Bronchial epithelial cell (primary cell): ENCODE results near the gene RBFOX2. TPM values are rescaled to one million over a fixed set of nuclear protein-coding genes. Genes with fewer than 3 reads are reported as not detected.

Source experiments
- DNase-seq: peaks from one replicate; pipeline ENCODE4 v3.0.0-alpha.2; 2010; ENCODE audit warnings: low read depth
- FAIRE-seq: peaks from 2 replicates; lab custom pipeline; 2011; peaks lifted over from hg19 to GRCh38; lab: Jason Lieb, UNC
- H3K27me3 ChIP-seq: 2 replicates; pipeline ENCODE4 v1.5.1; 2011; ENCODE audit warnings: low read length; ENCODE audit not compliant: control insufficient read depth, insufficient read depth
- H3K36me3 ChIP-seq: 2 replicates; pipeline ENCODE4 v1.5.1; 2011; ENCODE audit warnings: low read length; ENCODE audit not compliant: control insufficient read depth, insufficient read depth
- H3K4me3 ChIP-seq: 2 replicates; pipeline ENCODE4 v1.5.1; 2011; ENCODE audit warnings: mild to moderate bottlenecking, low read depth, low read length, control low read depth
- total RNA-seq: library from RNA; depleted of rRNA; stranded (reverse); fragments of >200 nt; gene quantifications from 2 replicates; pipeline ENCODE4 v1.2.1, GENCODE V29; 2014
- TF ChIP-seq, protein P1 (sequence below): IDR thresholded peaks from 2 replicates; pipeline ENCODE4 v1.5.1; 2011; ENCODE audit warnings: mild to moderate bottlenecking, moderate library complexity, low read length, control low read depth, inconsistent platforms; ENCODE audit not compliant: insufficient read depth, severe bottlenecking

Gene RBFOX2
- total RNA-seq, 1 donor from 2014 or later, result 69.5 TPM

GRCh38 chr22:35728639-35729308, 299.9 kb downstream of the RBFOX2 start:
- H3K36me3 ChIP-seq, result no peaks in the 10 kb centered on the region
- TF ChIP-seq, protein P1, sequence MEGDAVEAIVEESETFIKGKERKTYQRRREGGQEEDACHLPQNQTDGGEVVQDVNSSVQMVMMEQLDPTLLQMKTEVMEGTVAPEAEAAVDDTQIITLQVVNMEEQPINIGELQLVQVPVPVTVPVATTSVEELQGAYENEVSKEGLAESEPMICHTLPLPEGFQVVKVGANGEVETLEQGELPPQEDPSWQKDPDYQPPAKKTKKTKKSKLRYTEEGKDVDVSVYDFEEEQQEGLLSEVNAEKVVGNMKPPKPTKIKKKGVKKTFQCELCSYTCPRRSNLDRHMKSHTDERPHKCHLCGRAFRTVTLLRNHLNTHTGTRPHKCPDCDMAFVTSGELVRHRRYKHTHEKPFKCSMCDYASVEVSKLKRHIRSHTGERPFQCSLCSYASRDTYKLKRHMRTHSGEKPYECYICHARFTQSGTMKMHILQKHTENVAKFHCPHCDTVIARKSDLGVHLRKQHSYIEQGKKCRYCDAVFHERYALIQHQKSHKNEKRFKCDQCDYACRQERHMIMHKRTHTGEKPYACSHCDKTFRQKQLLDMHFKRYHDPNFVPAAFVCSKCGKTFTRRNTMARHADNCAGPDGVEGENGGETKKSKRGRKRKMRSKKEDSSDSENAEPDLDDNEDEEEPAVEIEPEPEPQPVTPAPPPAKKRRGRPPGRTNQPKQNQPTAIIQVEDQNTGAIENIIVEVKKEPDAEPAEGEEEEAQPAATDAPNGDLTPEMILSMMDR, result no peak
- DNase-seq, result peak; percentile 41
- H3K27me3 ChIP-seq, result no peaks in the 10 kb centered on the region
- H3K4me3 ChIP-seq, result no peak overlapping the region
- FAIRE-seq, result no peak

DNA sequence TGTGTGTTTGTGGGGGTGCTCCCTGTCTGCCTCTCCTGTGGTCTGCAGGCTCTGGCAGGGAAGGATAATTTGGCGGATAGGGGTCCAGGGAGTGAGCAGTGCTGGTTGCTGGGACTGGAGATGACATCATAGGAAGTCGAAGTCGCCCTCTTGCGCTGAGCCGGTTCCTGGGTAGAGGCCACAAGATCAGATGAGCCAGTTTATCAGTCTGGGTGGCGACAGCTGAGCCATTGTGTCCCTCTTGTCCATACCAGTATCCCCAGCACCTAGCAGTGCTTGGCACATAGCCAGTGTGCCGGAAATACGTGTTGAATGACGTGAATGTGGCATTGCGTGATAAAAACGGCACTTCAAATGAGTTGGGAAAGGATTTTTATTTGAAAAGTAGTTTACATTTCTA, 301.2 kb downstream of the RBFOX2 start:
- no peak overlapping the region for H3K4me3 ChIP-seq
- DNase-seq (no peak), FAIRE-seq (no peak)
- no peaks in the 10 kb centered on the region for H3K36me3 ChIP-seq
- TF ChIP-seq, protein P1, result no peak
- no peaks in the 10 kb centered on the region for H3K27me3 ChIP-seq

DNA sequence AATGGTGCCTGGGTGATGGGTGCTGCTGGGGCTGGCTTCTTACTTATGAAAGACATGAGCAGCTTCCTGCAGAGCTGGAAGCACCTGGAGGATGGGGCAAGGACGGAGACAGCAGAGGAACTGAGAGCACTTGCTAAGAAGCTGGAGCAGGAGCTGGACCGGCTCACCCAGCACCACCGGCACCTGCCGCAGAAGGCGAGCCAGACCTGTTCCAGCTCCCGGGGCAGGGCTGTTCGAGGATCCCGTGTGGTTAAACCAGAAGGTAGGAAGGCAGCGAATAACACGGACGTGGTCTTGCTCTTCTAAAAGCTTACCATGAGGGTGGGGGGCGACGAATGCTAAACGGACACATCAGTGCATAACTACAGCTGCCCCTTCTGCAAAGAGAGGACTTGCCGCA, 301.7 kb downstream of the RBFOX2 start:
- no peaks in the 10 kb centered on the region for H3K36me3 ChIP-seq
- FAIRE-seq (no peak), DNase-seq (no peak)
- H3K4me3 ChIP-seq, result no peak overlapping the region
- TF ChIP-seq, protein P1, result no peak
- no peaks in the 10 kb centered on the region for H3K27me3 ChIP-seq

GRCh38 chr22:35726398-35726797, 302.2 kb downstream of the RBFOX2 start:
- TF ChIP-seq, protein P1, result no peak
- Histone ChIP-seq H3K4me3 (no peak overlapping the region), H3K36me3 (no peaks in the 10 kb centered on the region), H3K27me3 (no peaks in the 10 kb centered on the region)
- FAIRE-seq, result no peak
- DNase-seq, result no peak

DNA sequence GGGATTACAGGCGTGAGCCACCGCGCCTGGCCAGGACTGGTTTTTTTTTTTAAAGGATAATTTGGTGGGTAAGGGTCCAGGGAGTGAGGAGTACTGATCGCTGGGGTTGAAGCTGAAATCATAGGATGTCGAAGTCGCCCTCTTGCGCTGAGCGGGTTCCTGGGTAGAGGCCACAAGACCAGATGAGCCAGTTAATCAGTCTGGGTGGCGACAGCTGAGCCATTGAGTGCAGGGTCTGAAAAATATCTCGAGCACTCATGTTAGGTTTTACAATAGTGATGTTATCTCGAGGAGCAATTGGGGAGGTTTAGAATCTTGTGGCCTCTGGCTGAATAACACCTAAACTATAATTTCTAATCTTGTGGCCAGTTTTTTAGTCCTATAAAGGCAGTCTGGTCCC, 303.1 kb downstream of the RBFOX2 start:
- Histone ChIP-seq H3K27me3 (no peaks in the 10 kb centered on the region), H3K36me3 (no peaks in the 10 kb centered on the region), H3K4me3 (no peak overlapping the region)
- FAIRE-seq (no peak), DNase-seq (no peak)
- TF ChIP-seq, protein P1, result no peak

DNA sequence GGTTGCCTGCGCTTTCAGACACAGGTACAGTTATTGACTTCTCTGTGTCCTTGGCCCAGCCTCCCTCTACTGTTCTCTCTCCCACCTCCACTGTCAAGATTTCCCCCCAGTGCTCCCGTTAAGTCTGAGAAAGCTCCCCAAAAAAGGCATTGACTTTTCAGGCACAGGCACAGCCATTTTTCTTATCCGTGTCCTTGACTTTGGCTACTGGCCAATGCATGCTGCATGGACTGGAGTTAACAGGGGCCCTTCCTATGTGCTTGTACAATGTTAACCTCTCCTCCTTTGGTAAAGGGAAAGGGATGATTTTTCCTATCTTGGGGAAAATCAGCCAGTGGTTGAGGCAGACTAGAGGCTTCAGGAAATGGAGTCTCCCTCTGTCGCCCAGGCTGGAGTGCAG, 306.7 kb downstream of the RBFOX2 start:
- no peak overlapping the region for H3K4me3 ChIP-seq
- DNase-seq (no peak), FAIRE-seq (no peak)
- no peaks in the 10 kb centered on the region for H3K36me3 ChIP-seq
- no peaks in the 10 kb centered on the region for H3K27me3 ChIP-seq
- TF ChIP-seq, protein P1, result no peak
